T-cell (primary cell): ENCODE measurements around the gene CNTNAP2. TPM values are rescaled to one million over a fixed set of nuclear protein-coding genes. Genes with fewer than 3 reads are reported as not detected.

Source experiments
- ATAC-seq, 4 experiments: fragments of 200-7000 bp in 3 of 4; fragments of 150-1000 bp in 1 of 4; cut with Tn5 transposase; replicated peaks in 1 of 4; 1 replicate in 3 of 4; 2 replicates in 1 of 4; pipeline ENCODE4 v1.10.0; 2021; ENCODE audit warnings: moderate library complexity in 3 of 4, mild to moderate bottlenecking in 2 of 4, moderate number of reproducible peaks in 1 of 4
- CTCF ChIA-PET, 2 donors: fragments of 300-600 bp; sonication (Branson Sonifier 250); formaldehyde crosslinking; loops; one replicate each; lab custom pipeline; 2022; ENCODE audit warnings: antibody characterized with exemption in 2 of 2; lab: Charles Lee
- POLR2A ChIA-PET, 2 donors: fragments of 300-600 bp; sonication (Branson Sonifier 250); formaldehyde crosslinking; loops; one replicate each; lab custom pipeline; 2022; ENCODE audit warnings: antibody characterized with exemption in 2 of 2; lab: Charles Lee
- DNase-seq, 35 experiments: peaks; one replicate each; pipeline versions ENCODE4 v3.0.0 to v3.0.0-alpha.2; 2013 to 2023
- H3K27ac ChIP-seq: one replicate; pipeline ENCODE4 v1.5.1; 2013; ENCODE audit warnings: low read length
- H3K27me3 ChIP-seq, 2 experiments: replicated peaks in 1 of 2; 1 replicate in 1 of 2; 2 replicates in 1 of 2; pipeline versions ENCODE4 v1.6.1 to v1.7.0; 2013; ENCODE audit warnings: low read length in 1 of 2, mixed read lengths in 1 of 2; ENCODE audit not compliant: control insufficient read depth in 2 of 2, insufficient read depth in 2 of 2; ENCODE audit errors: extremely low read depth in 1 of 2
- H3K36me3 ChIP-seq, 2 donors: 1 replicate in 1 of 2; 2 replicates in 1 of 2; pipeline versions ENCODE4 v1.6.1 to v1.7.0; 2013; ENCODE audit warnings: low read length in 1 of 2; ENCODE audit not compliant: control insufficient read depth in 2 of 2, insufficient read depth in 1 of 2; ENCODE audit errors: extremely low read depth in 1 of 2
- H3K4me1 ChIP-seq, 2 experiments: 1 replicate in 1 of 2; 2 replicates in 1 of 2; pipeline versions ENCODE4 v1.6.1 to v1.7.0; 2013; ENCODE audit warnings: low read length in 2 of 2, mixed read lengths in 1 of 2; ENCODE audit not compliant: insufficient read depth in 2 of 2, control insufficient read depth in 1 of 2; ENCODE audit errors: extremely low read depth in 1 of 2
- H3K4me3 ChIP-seq, 2 donors: 1 replicate in 1 of 2; 2 replicates in 1 of 2; pipeline versions ENCODE4 v1.5.1 to v1.7.0; 2013; ENCODE audit warnings: mild to moderate bottlenecking in 2 of 2, low read length in 1 of 2, moderate library complexity in 1 of 2; ENCODE audit not compliant: control insufficient read depth in 1 of 2; ENCODE audit errors: extremely low read depth in 1 of 2
- H3K9me3 ChIP-seq: 2 replicates; pipeline ENCODE4 v1.7.0; 2013
- H3K27ac Mint-ChIP-seq, 2 donors: one replicate each; pipeline ENCODE4 v1.8.0; 2020 to 2021; ENCODE audit warnings: mild to moderate bottlenecking in 2 of 2, mixed read lengths in 2 of 2
- H3K27me3 Mint-ChIP-seq, 2 donors: one replicate each; pipeline ENCODE4 v1.8.0; 2021 to 2022; ENCODE audit warnings: mixed read lengths in 2 of 2
- H3K36me3 Mint-ChIP-seq: one replicate; pipeline ENCODE4 v1.8.0; 2021; ENCODE audit warnings: mixed read lengths
- H3K4me1 Mint-ChIP-seq, 3 donors: one replicate each; pipeline ENCODE4 v1.8.0; 2020 to 2022; ENCODE audit warnings: mixed read lengths in 3 of 3, mild to moderate bottlenecking in 1 of 3
- H3K4me3 Mint-ChIP-seq, 3 donors: one replicate each; pipeline ENCODE4 v1.8.0; 2020 to 2022; ENCODE audit warnings: mild to moderate bottlenecking in 3 of 3, mixed read lengths in 3 of 3, moderate library complexity in 3 of 3
- H3K9me3 Mint-ChIP-seq, 3 donors: one replicate each; pipeline ENCODE4 v1.8.0; 2020 to 2022; ENCODE audit warnings: mixed read lengths in 3 of 3
- WGBS: methylation state at CpG from one replicate; pipeline ENCODE4 v1.1.5; 2013; ENCODE audit warnings: missing lambda C conversion rate; ENCODE audit not compliant: insufficient coverage; 5-methylcytosine and 5-hydroxymethylcytosine counted together
- total RNA-seq, 35 experiments: library from RNA in 6 of 35; stranded (reverse) in 6 of 35; fragments of 120-200 nt in 1 of 35; gene quantifications; one replicate each; pipeline versions ENCODE4 v1.2.1 to v1.2.4 and lab custom pipeline; 2013 to 2026

Gene CNTNAP2
- total RNA-seq, 5 donors from 2014 or later (not counting 1 experiment from before 2014, with no cell fraction given), result 0.15 to 0.72 (median 0.21) TPM

DNA sequence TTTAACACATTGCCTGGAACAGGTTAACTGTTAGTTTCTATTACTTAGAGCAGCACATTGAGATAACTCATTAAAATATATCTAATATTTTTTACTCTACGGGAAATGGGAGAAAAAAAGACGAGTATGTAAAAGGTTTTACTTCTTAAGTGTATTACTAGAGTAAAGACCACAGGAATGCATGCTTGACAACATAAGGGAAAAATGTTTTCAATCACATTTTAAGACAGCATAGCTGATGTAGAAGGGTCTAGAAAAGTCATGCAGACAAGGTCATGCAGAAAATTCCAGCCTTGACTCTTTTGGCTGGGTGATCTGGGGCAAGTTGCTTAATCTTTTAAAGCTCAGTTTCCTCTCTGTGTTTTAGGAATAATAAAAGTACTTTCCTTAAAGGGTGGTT, 806.2 kb downstream of the CNTNAP2 start:
- no peaks in the 10 kb centered on the region for H3K4me1 Mint-ChIP-seq
- POLR2A ChIA-PET, result no interaction called here
- H3K27me3 Mint-ChIP-seq, result no peaks in the 10 kb centered on the region

DNA sequence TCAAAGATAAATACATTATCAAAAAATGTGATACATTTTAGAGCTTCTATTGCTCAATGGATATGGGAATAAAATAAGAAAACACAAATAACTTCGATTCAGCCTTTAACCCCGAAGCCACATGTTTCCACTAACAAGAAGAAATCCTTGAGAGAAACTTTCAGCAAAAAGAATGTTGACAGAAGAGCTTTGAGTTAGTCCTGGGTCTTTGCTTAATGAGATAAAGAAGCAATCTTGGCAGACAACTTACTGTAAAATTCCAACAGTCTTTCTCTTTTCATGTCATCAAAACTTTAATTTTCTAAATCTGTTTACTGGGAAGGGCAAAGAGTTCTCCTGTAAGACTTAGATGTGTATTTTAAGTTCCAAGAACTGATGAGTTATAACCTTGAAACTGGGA, 810.2 kb downstream of the CNTNAP2 start:
- H3K36me3 ChIP-seq, result no peaks in the 10 kb centered on the region
- H3K36me3 Mint-ChIP-seq, result no peaks in the 10 kb centered on the region
- ChIA-PET POLR2A (no interaction called here), CTCF (no interaction called here)
- DNase-seq, result no peak
- no peaks in the 10 kb centered on the region for H3K27me3 Mint-ChIP-seq
- H3K27ac ChIP-seq, result no peak overlapping the region
- H3K4me1 ChIP-seq, result no peaks in the 10 kb centered on the region
- peaks cover 2 to 5% (median 4%) of the 10 kb centered on the region in 3 donors for H3K9me3 Mint-ChIP-seq
- WGBS, result no CpG with 5 or more reads among the region's 2 CpGs
- no peak overlapping the region for H3K4me3 ChIP-seq
- no peaks in the 10 kb centered on the region for H3K27me3 ChIP-seq
- ATAC-seq, result no peak
- no peak overlapping the region for H3K27ac Mint-ChIP-seq
- peaks cover 2% of the 10 kb centered on the region for H3K9me3 ChIP-seq
- no peaks in the 10 kb centered on the region for H3K4me1 Mint-ChIP-seq
- no peak overlapping the region for H3K4me3 Mint-ChIP-seq

More for the DNA sequence above, 806.2 kb downstream of the CNTNAP2 start:
- CTCF ChIA-PET, result no interaction called here
- Mint-ChIP-seq H3K27ac (no peak overlapping the region), H3K36me3 (no peaks in the 10 kb centered on the region), H3K4me3 (no peak overlapping the region), H3K9me3 (peaks cover 13 to 21% (median 17%) of the 10 kb centered on the region in 3 donors)
- no peaks in the 10 kb centered on the region for H3K36me3 ChIP-seq
- no peak overlapping the region for H3K27ac ChIP-seq
- no peak for DNase-seq
- ATAC-seq, result no peak
- no peaks in the 10 kb centered on the region for H3K27me3 ChIP-seq
- no CpG with 5 or more reads among the region's 2 CpGs for WGBS
- H3K4me1 ChIP-seq, result no peaks in the 10 kb centered on the region
- H3K4me3 ChIP-seq, result no peak overlapping the region
- peaks cover 2% of the 10 kb centered on the region for H3K9me3 ChIP-seq

DNA sequence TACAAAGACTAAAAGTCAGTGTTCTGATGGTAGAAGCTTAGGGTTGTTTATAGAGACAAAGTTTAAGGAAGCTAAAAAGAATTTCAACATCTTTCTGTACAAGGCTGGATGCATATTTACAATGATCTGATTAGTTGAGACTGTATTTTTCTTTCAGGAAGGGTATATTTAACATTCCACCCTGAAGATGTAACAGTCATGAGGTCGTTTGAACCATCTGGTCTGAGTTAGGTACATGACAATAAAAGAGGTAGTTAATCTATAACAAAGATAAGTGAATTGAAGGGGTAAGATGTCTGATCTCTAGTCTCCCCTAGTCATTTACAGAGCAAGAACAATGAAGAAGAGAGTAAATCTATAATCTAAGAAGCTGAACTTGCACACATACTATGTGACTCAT, 821.2 kb downstream of the CNTNAP2 start:
- no peak for DNase-seq
- no peaks in the 10 kb centered on the region for H3K4me1 Mint-ChIP-seq
- Histone ChIP-seq H3K4me1 (no peaks in the 10 kb centered on the region), H3K27me3 (no peaks in the 10 kb centered on the region), H3K27ac (no peak overlapping the region), H3K4me3 (no peak overlapping the region), H3K9me3 (no peaks in the 10 kb centered on the region), H3K36me3 (no peaks in the 10 kb centered on the region)
- no peak for ATAC-seq
- WGBS, result no CpG with 5 or more reads among the region's 1 CpG
- peaks cover 12 to 29% (median 16%) of the 10 kb centered on the region in 3 donors for H3K9me3 Mint-ChIP-seq
- CTCF ChIA-PET, result no interaction called here
- H3K27me3 Mint-ChIP-seq, result no peaks in the 10 kb centered on the region
- POLR2A ChIA-PET, result no interaction called here
- H3K36me3 Mint-ChIP-seq, result no peaks in the 10 kb centered on the region
- H3K4me3 Mint-ChIP-seq, result no peak overlapping the region
- H3K27ac Mint-ChIP-seq, result no peak overlapping the region

DNA sequence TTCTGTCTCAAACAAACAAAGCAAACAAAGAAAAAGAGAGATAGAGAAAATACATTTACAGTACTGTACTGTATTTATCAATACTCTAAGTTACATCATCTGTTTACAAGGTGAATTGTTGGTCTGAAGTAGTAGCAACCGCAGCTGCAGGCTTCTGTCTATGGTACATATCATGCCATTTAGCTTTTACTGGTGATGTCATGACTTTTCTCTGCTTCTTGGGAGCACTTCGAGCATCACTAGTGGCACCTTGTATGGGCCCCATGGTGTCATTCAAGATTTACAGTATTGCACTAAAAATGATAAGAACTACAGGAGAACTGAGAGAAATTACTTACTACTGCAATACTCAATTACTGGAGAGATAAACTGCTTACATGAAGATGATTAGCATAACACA, 826.9 kb downstream of the CNTNAP2 start:
- H3K4me3 ChIP-seq, result no peak overlapping the region
- no peak overlapping the region for H3K27ac Mint-ChIP-seq
- ATAC-seq, result no peak
- no peak for DNase-seq
- H3K4me3 Mint-ChIP-seq, result no peak overlapping the region
- no peaks in the 10 kb centered on the region for H3K36me3 Mint-ChIP-seq
- H3K27ac ChIP-seq, result no peak overlapping the region
- H3K9me3 Mint-ChIP-seq, result peaks cover 8 to 30% (median 8%) of the 10 kb centered on the region in 3 donors
- CTCF ChIA-PET, result no interaction called here
- no peaks in the 10 kb centered on the region for H3K27me3 ChIP-seq
- 71% methylated on average over 1 of the region's 2 CpGs for WGBS
- no peaks in the 10 kb centered on the region for H3K4me1 ChIP-seq
- H3K36me3 ChIP-seq, result no peaks in the 10 kb centered on the region
- H3K9me3 ChIP-seq, result no peaks in the 10 kb centered on the region
- H3K27me3 Mint-ChIP-seq, result no peaks in the 10 kb centered on the region
- no peaks in the 10 kb centered on the region for H3K4me1 Mint-ChIP-seq
- POLR2A ChIA-PET, result no interaction called here

DNA sequence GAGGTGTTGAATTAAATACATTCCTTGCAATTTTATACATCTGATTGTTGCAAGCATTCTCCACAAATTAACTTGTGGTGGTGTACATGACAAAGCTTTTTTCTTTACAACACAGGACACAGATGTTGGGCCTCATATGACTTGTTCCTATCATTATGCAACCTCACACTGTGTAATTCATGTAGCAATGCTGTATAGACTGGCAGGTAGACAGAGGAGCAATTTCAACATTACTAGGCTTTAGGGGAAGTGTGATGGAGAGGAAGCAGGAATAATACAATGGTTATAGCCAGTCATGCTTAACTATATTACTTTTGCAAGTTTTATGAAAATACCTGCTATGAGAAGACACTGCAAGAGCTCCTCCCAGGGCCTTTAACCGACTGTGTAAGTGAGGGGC, 832.1 kb downstream of the CNTNAP2 start:
- no peaks in the 10 kb centered on the region for H3K36me3 ChIP-seq
- no peaks in the 10 kb centered on the region for H3K36me3 Mint-ChIP-seq
- H3K27ac Mint-ChIP-seq, result no peak overlapping the region
- ChIA-PET POLR2A (no interaction called here), CTCF (interaction anchor here in 1 of 2 donors (0.6 kb wide), 1 partner anchor 23 kb away, joined by 3 read pairs; no protein-coding TSS in a partner anchor)
- no peaks in the 10 kb centered on the region for H3K27me3 Mint-ChIP-seq
- ATAC-seq, result no peak
- H3K9me3 ChIP-seq, result no peaks in the 10 kb centered on the region
- no peak for DNase-seq
- H3K27me3 ChIP-seq, result no peaks in the 10 kb centered on the region
- no peaks in the 10 kb centered on the region for H3K4me1 Mint-ChIP-seq
- H3K4me3 ChIP-seq, result no peak overlapping the region
- no peaks in the 10 kb centered on the region for H3K4me1 ChIP-seq
- no peak overlapping the region for H3K4me3 Mint-ChIP-seq
- no peak overlapping the region for H3K27ac ChIP-seq
- WGBS, result no CpG with 5 or more reads among the region's 1 CpG
- peaks cover 5 to 19% (median 8%) of the 10 kb centered on the region in 3 donors for H3K9me3 Mint-ChIP-seq

DNA sequence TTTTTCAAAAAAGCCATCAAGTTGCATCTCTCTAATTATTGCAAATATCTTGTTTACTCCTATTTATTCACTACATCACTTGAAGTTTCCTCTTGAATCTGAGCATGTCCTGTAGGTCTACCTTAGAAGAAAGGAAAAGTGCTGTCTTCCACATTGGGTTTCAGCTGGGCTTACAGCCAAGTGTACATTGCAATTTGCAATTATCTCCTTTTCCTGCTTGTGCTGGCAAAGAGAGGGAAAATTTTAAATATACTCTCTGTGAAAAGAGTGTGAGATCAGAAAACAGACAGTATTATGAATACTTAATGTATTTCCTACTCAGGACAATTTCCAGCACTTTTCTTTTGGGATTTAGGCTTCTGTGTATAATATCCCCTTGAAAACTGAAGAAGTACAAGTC, 839.7 kb downstream of the CNTNAP2 start:
- CTCF ChIA-PET, result no interaction called here
- H3K27ac Mint-ChIP-seq, result no peak overlapping the region
- H3K27ac ChIP-seq, result no peak overlapping the region
- no peak for DNase-seq
- POLR2A ChIA-PET, result no interaction called here
- H3K4me1 ChIP-seq, result no peaks in the 10 kb centered on the region
- no peaks in the 10 kb centered on the region for H3K27me3 ChIP-seq
- no peaks in the 10 kb centered on the region for H3K36me3 ChIP-seq
- no peak overlapping the region for H3K4me3 Mint-ChIP-seq
- no peak for ATAC-seq
- H3K9me3 Mint-ChIP-seq, result peaks cover 7 to 17% (median 9%) of the 10 kb centered on the region in 3 donors
- H3K4me3 ChIP-seq, result no peak overlapping the region
- H3K9me3 ChIP-seq, result no peaks in the 10 kb centered on the region
- H3K36me3 Mint-ChIP-seq, result no peaks in the 10 kb centered on the region
- no peaks in the 10 kb centered on the region for H3K27me3 Mint-ChIP-seq
- H3K4me1 Mint-ChIP-seq, result no peaks in the 10 kb centered on the region

DNA sequence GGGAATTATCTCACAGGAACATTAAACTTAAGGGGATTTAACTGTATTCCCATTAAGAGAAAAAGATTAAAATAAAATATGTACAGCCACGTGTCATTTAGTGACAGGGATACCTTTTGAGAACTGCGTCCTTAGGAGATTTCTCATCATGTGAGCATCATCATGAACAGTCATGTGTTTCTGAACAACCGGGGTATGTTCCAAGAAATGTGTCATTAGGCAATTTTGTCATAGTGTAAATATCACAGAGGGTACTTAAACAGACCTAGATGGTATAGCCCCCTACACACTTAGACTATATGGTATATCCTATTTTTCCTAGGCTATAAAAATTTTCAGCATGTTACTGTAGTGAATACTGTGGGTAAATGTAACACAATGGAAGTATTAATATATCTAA, 840.3 kb downstream of the CNTNAP2 start:
- Mint-ChIP-seq H3K36me3 (no peaks in the 10 kb centered on the region), H3K4me3 (no peak overlapping the region), H3K27ac (no peak overlapping the region), H3K4me1 (no peaks in the 10 kb centered on the region), H3K27me3 (no peaks in the 10 kb centered on the region), H3K9me3 (peaks cover 7 to 22% (median 9%) of the 10 kb centered on the region in 3 donors)
- DNase-seq (no peak), ATAC-seq (no peak)
- CTCF ChIA-PET, result no interaction called here
- Histone ChIP-seq H3K4me3 (no peak overlapping the region), H3K4me1 (no peaks in the 10 kb centered on the region), H3K9me3 (no peaks in the 10 kb centered on the region), H3K27ac (no peak overlapping the region), H3K36me3 (no peaks in the 10 kb centered on the region), H3K27me3 (no peaks in the 10 kb centered on the region)
- 83% methylated on average over 1 of the region's 3 CpGs for WGBS
- POLR2A ChIA-PET, result no interaction called here
